Stimulated activated memory B cell treated with anti-CD40 and anti-IgM and Interleukin-4, amounts not matched to agents 10 μg/mL and 1 μg/mL and 100 μg/mL, for 72 hours (primary cell): ENCODE results near the gene CMKLR1.

Experiments used
- ATAC-seq: fragments of 150-1000 bp; cut with Tn5 transposase; 2 replicates; pipeline ENCODE4 v1.10.0; 2021
- H3K27ac Mint-ChIP-seq: one replicate; pipeline ENCODE4 v1.8.0; 2022; ENCODE audit warnings: mild to moderate bottlenecking, mixed read lengths
- H3K27me3 Mint-ChIP-seq: one replicate; pipeline ENCODE4 v1.8.0; 2022; ENCODE audit warnings: mixed read lengths
- H3K36me3 Mint-ChIP-seq: one replicate; pipeline ENCODE4 v1.8.0; 2022; ENCODE audit warnings: mixed read lengths
- H3K4me1 Mint-ChIP-seq: one replicate; pipeline ENCODE4 v1.8.0; 2022; ENCODE audit warnings: mixed read lengths
- H3K4me3 Mint-ChIP-seq: one replicate; pipeline ENCODE4 v1.8.0; 2022; ENCODE audit warnings: mild to moderate bottlenecking, moderate library complexity, mixed read lengths
- H3K9me3 Mint-ChIP-seq: one replicate; pipeline ENCODE4 v1.8.0; 2022; ENCODE audit warnings: mixed read lengths

The CMKLR1 gene

DNA sequence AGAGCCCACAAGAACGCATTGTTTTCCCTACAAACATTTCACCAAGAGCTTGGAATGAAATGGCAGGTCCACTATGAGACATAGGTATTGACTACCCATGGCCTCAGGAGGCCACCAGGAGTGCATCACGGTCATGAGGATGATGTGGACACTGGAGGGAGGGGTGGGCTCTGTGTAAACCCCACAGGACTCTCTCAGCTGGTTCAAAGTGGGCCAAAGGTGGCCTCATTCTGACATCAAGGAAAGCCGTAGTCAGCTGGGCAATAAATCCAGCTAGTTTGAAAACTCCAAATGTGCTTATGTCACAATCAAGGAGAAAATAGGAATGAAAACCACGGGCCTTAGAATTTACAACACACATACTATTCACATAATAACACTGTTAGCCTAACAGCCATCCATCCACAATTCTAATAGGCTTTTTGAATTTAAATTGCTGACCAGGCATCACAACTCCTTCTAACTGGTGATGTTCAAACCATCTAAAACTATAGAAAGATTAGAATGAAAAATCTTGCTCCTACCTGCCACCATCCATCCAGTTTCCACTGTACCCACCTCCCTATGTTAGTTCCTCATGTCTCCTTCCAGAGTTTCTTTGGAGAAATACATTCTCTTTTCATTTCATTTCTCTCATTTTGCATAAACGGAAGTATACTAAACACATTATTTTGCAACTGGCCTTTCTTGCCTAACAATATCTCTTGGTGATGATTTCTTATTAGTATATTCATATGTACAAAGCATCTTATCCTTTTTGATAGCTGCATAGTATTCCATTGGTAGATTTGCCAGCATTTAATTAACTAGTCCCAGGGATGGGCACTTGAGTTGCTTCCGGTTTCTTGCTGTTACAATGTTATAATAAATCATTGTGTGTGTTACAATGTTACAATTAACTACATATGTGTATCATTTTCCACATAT, 21.5 kb downstream of the CMKLR1 start:
- H3K27ac Mint-ChIP-seq = no peak overlapping the region
- no peak for ATAC-seq
- no peaks in the 10 kb centered on the region for H3K9me3 Mint-ChIP-seq
- peaks cover 24% of the 10 kb centered on the region for H3K27me3 Mint-ChIP-seq
- H3K36me3 Mint-ChIP-seq = no peaks in the 10 kb centered on the region
- H3K4me3 Mint-ChIP-seq = no peak overlapping the region
- H3K4me1 Mint-ChIP-seq = peaks cover 13% of the 10 kb centered on the region

DNA sequence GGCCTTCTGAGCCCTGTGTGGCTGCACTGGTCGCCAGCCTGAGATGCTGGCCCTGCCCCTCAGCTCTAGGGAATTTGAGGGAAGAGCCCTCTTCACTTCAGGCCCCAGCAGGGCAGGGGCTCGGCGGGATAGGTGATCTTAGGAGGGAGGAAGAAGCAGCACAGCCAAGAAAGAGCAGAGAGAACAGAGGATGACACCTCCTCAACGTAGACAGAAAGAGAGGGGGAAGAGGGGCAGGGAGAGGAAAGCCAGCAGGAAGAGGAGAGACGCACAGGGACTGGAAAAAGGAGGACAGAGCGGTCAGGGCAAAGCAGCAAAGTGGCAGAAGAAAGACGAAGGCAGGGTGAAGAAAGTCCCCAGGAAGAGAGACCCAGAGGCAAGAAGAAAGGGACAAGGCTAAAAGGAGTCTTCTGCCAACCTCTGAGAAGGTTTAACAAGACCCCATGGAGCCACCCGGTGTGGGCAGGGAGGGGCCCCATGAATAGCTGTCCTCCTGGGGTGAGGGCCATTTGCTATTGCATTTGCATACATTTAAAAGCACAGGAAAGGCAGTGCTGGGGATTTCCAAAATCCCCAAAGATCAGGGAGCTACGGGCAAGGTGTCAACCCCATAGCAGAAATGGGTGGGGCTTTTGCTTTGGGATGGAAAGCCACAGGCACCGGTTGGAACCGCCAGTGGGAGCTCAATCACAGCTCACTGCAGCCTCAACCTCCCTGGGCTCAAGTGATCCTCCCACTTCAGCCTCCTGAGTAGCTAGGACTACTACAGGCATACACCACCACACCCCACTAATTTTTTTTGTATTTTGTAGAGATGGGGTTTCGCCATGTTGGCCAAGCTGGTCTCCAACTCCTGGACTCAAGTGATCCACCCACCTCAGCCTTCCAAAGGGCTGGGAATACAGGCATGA, 22.7 kb downstream of the CMKLR1 start:
- Mint-ChIP-seq H3K9me3 (no peaks in the 10 kb centered on the region), H3K36me3 (no peaks in the 10 kb centered on the region), H3K4me3 (no peak overlapping the region), H3K4me1 (peaks cover 13% of the 10 kb centered on the region), H3K27me3 (peaks cover 16% of the 10 kb centered on the region), H3K27ac (no peak overlapping the region)
- ATAC-seq = no peak

DNA sequence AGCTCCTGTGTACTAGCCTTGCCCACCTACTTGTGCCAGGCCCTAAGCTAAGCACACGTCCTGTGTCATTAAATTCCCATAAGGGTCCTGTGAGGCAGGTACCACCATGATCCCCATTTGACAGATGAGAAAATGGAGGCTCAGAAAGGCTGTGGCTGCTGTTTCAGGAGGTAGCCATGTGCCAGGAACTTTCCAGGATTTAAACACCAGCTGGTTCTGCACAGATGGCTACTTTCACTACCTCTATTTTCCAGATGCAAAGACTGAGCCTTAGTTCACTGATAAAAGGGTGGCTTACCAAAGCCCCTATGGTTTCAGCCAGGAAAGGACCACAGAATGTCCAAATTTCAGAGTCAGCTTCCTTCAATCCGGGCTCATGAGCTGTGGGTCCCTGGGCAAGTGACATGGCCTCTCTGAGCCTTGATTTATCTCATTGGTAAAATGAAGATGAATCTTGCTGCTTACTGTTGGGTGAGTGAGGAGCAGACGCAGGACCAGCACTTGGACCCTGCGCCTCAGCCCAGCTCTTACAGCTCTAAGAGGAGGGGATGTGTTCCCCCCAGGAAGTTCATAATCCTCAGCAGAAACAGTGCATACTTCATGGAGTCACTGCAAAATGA, 23.5 kb downstream of the CMKLR1 start:
- Mint-ChIP-seq H3K36me3 (no peaks in the 10 kb centered on the region), H3K27me3 (peaks cover 13% of the 10 kb centered on the region), H3K9me3 (no peaks in the 10 kb centered on the region), H3K4me3 (no peak overlapping the region), H3K4me1 (peaks cover 13% of the 10 kb centered on the region), H3K27ac (no peak overlapping the region)
- ATAC-seq = no peak

DNA sequence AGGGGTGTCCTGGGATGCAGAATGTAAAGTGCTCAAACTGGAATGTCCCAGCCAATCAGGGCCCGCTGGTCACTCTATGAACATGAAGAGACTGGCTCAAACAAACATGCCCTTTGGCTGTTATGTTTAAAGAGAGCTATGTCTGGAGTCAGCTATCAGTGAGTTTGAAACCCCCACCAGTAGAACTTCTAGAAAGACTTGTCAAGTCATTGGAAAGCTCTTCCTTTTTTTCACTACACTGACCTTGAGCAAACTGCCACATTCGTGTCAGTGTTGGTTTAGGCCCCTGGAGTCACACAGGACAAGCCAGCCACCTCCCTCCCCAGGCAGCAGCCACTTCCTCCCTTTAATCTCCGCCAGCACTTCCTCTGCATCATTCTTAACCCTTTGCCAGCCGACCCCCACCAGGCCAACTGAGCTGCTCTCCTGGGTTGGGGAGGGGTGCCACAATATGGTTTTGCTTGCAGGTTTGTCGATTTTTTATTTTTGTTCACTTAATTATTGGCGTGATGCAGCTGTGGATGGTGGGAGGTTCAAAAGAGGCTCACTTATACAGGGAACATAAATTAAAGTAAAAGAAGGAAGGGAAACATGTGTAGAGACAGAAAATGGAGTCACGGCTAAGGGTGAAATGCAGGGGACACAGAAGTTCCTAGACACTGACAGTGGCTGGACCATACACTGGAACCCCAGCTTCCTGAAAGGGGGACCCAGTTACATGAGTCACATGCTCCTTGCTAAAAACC, 25.3 kb downstream of the CMKLR1 start:
- H3K27ac Mint-ChIP-seq = no peak overlapping the region
- H3K9me3 Mint-ChIP-seq = no peaks in the 10 kb centered on the region
- no peaks in the 10 kb centered on the region for H3K36me3 Mint-ChIP-seq
- peaks cover 25% of the 10 kb centered on the region for H3K27me3 Mint-ChIP-seq
- H3K4me3 Mint-ChIP-seq = no peak overlapping the region
- peaks cover 19% of the 10 kb centered on the region for H3K4me1 Mint-ChIP-seq
- ATAC-seq = no peak

DNA sequence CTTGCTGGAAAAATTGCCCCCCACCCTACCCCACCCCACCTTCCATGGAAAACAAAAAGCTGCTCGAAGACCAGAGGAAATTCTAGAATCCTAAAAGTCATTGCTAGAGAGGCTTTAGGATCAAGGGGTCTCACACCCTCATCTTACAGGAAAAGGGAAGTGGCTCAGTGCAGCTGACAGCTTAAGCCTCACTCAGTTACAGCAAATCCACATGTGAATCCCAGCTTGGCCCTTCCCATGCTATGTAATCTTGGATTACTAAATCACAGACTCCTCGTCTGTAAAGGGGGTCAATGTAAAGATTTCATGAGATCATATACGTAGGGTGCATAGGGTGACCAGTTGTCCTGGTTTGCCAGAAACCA, 25.9 kb downstream of the CMKLR1 start:
- Mint-ChIP-seq H3K27me3 (peaks cover 31% of the 10 kb centered on the region), H3K9me3 (no peaks in the 10 kb centered on the region), H3K4me3 (no peak overlapping the region), H3K27ac (no peak overlapping the region), H3K36me3 (no peaks in the 10 kb centered on the region), H3K4me1 (peaks cover 19% of the 10 kb centered on the region)
- ATAC-seq = no peak

DNA sequence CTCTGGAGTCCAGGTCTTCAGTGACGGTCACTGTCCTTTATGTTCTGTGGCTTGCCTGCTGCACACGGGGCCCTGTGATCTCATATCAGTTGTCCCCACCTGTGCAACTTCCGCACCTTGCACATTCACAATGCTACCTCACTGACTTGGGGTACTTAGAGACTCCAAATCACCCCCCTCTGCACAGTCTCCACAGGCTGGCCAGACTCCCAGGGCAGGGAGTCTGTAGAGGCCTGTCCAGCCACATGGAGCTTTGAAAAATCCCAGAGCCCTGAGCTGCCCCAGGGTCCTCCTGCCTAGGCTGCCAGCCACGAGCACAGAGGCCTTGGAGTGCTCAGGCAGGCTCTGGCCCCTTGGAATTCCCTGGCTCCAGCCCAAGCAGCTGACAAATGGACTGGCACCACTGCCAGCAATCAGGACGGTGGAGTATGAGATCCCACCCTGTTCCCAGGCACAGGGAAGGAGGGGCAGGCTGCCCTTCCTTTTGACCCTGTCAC, 26.4 kb downstream of the CMKLR1 start:
- ATAC-seq = no peak
- H3K4me3 Mint-ChIP-seq = no peak overlapping the region
- peaks cover 34% of the 10 kb centered on the region for H3K27me3 Mint-ChIP-seq
- no peaks in the 10 kb centered on the region for H3K36me3 Mint-ChIP-seq
- H3K9me3 Mint-ChIP-seq = no peaks in the 10 kb centered on the region
- peaks cover 19% of the 10 kb centered on the region for H3K4me1 Mint-ChIP-seq
- H3K27ac Mint-ChIP-seq = no peak overlapping the region

DNA sequence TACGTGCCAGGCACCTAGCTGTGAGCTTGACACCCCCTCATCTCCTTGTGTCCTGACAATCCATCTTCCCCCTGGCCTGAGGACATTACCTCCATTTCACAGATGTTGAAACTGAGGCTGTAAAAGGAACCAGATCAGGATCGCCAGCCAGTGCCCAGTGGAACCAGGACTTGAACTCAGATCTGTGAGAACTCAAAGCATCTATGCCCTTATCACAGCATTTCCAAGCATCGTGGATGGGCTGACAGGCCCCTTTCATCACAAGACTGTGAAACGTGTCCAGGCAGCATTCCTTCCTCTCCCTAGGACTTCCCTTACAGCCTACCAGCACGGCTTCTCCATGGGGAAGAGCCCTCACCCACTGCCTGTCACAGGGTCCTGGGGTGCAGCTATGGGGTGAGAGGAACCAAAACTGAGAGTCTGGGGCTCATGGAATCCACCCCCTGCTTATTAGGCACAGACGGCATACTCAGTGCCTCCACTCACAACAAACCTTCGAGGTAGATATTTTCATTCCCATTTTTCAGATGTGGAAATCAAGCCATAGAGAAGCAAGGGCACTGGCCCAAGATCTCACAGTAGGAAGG, 26.9 kb downstream of the CMKLR1 start:
- Mint-ChIP-seq H3K27ac (no peak overlapping the region), H3K4me3 (no peak overlapping the region), H3K27me3 (peaks cover 36% of the 10 kb centered on the region), H3K9me3 (no peaks in the 10 kb centered on the region), H3K36me3 (no peaks in the 10 kb centered on the region), H3K4me1 (peaks cover 19% of the 10 kb centered on the region)
- ATAC-seq = no peak

DNA sequence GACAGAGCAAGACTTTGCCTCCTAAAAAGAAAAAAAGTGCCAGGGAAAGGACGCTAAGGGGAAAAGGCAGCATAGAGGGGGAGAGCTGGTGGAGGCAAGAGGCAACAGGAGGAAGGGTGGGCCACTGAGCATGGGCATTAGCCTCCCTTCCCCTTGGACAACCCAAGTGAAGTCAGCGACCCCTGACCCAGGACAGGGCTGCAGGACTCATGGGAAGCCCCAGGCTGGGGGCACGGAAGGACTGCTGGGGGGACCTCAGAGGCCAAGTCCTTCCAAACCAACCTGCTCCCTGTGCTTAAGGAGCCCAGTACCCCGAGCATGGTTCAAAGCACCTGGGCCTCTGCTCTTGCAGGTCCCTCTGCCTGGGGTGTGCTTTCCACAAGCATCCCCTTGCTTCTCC, 27.5 kb downstream of the CMKLR1 start:
- peaks cover 19% of the 10 kb centered on the region for H3K4me1 Mint-ChIP-seq
- no peak for ATAC-seq
- no peaks in the 10 kb centered on the region for H3K9me3 Mint-ChIP-seq
- H3K27ac Mint-ChIP-seq = no peak overlapping the region
- H3K36me3 Mint-ChIP-seq = no peaks in the 10 kb centered on the region
- peaks cover 40% of the 10 kb centered on the region for H3K27me3 Mint-ChIP-seq
- H3K4me3 Mint-ChIP-seq = no peak overlapping the region

DNA sequence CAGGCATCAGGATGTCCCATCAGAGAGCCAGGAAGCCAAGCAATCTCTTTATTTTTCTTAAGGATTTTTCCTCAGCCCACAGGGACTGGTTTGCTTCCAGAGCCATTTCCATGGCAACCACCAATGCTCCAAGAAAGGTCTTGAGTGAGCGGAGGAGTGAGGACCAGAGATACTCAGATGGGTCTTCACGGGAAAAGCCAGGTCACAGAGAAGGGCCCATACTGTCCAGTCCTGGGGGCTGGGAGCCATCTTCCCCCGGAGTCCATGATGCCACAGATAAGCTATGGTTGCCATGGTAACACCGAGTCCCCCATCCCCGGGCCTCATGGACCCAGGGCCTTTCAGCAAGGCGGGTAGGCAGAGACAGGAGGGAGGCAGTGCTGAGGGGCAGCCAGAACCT, 28.6 kb downstream of the CMKLR1 start:
- H3K4me1 Mint-ChIP-seq = peaks cover 13% of the 10 kb centered on the region

DNA sequence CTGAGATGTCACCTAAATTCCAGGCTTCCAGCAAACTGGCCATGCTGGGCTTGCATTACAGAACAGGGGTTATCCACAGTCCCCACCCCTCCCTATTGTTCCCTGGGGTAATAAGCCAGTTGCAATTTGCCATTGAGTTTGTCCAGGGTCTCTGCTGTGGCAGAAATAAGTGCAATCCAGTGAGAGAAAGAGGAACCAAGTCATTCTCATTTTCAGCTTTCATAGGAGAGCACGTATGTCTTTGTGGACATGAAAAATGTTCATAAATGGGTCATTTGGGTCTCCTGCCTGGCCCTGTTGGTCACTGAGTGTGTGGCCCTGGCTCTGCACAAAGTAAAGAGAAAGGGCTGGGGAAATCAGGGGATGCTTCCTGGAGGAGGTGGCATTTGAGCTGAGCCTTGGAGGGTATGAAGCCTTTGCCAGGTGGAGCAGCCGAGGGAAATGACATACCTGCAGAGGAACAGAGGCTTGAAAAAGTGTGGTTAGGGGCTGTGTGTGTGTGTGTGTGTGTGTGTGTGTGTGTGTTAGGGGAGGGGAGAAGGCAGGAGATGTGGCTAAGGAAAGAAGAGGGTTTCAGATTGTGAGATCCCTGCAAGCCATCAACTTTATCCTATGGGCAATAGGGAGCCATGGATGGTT, 29.3 kb downstream of the CMKLR1 start:
- Mint-ChIP-seq H3K27ac (no peak overlapping the region), H3K9me3 (no peaks in the 10 kb centered on the region), H3K4me3 (no peak overlapping the region), H3K36me3 (no peaks in the 10 kb centered on the region), H3K27me3 (peaks cover 47% of the 10 kb centered on the region), H3K4me1 (peaks cover 13% of the 10 kb centered on the region)
- no peak for ATAC-seq

More for the DNA sequence above, 28.6 kb downstream of the CMKLR1 start:
- no peak for ATAC-seq
- no peaks in the 10 kb centered on the region for H3K36me3 Mint-ChIP-seq
- no peak overlapping the region for H3K4me3 Mint-ChIP-seq
- no peak overlapping the region for H3K27ac Mint-ChIP-seq
- H3K9me3 Mint-ChIP-seq = no peaks in the 10 kb centered on the region
- peaks cover 40% of the 10 kb centered on the region for H3K27me3 Mint-ChIP-seq

DNA sequence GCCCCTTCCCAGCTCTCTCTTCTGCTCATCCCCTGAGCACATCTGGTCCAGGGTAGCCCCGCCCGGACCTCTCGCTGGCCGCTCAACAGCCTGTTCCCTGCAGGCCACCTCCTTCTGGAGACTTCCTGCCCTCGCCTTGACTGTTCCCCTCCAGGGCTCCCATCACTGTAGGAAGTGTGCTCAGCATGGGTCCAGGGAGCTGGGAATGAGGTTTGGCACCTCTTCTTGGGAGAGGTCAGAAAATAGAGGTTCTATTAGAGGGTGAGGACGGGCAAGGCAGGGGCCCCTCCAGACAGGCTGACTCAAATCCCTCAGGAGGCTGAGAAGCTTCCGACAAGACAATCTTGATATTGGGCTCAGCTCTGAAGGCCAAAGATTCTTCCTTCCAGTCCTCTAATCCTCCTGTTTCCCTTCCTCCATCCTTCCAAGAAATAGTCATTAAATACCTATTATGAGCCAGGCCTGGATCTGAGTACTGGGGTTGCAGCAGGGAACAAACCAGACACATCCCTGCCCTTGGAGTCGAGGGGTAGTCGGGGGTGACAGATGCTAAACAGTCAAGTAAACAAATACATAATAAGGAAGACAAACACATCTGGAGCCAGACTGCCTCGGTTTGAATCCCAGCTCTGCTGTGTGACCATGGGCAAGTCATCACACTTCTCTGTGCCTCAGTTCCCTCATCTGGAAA, 30.6 kb downstream of the CMKLR1 start:
- no peak for ATAC-seq
- no peak overlapping the region for H3K4me3 Mint-ChIP-seq
- H3K27ac Mint-ChIP-seq = no peak overlapping the region
- H3K36me3 Mint-ChIP-seq = no peaks in the 10 kb centered on the region
- H3K4me1 Mint-ChIP-seq = peaks cover 6% of the 10 kb centered on the region
- H3K27me3 Mint-ChIP-seq = peaks cover 59% of the 10 kb centered on the region
- H3K9me3 Mint-ChIP-seq = no peaks in the 10 kb centered on the region

DNA sequence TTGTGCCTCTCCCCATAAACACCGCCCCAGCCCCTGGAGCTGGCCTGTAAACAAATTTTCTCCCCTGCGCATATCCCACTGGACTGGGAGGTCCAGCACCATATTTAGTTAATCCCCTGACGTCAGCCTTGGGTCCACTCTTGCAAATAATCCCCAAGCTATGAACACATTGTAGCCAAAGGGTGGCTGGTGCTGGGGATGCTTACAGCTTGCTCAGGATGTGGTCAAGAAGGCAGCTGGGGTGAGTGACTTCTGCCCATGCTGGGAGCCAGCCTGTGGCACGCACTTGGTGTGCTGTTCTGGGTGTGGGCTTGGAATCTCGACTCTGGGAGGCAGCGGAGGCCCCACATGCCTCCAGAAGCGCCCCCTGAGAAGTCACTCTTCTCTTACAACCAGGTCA, 32.1 kb downstream of the CMKLR1 start:
- peaks cover 6% of the 10 kb centered on the region for H3K4me1 Mint-ChIP-seq
- no peak overlapping the region for H3K4me3 Mint-ChIP-seq
- H3K36me3 Mint-ChIP-seq = no peaks in the 10 kb centered on the region
- no peaks in the 10 kb centered on the region for H3K9me3 Mint-ChIP-seq
- H3K27ac Mint-ChIP-seq = no peak overlapping the region
- ATAC-seq = no peak
- peaks cover 66% of the 10 kb centered on the region for H3K27me3 Mint-ChIP-seq

DNA sequence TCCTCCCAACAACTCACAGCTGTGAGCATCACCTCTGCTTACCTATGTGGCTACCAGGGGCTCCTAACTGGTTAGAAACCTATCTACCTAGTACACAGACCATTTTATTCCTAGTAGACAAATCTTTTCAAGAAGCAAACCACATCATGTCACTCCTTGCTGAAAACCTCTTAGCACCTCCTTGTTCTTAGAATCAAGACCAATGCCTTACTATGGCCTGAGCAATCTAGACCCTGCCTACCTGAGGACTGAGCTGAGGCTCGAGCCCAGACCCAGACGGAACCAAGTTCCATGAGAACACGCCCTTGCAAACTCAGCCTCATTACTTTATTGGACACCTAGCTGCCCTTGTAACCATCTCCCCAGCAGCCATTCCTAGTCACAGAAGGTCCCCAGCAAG, 32.6 kb downstream of the CMKLR1 start:
- peaks cover 6% of the 10 kb centered on the region for H3K4me1 Mint-ChIP-seq
- peaks cover 71% of the 10 kb centered on the region for H3K27me3 Mint-ChIP-seq
- H3K27ac Mint-ChIP-seq = no peak overlapping the region
- H3K9me3 Mint-ChIP-seq = no peaks in the 10 kb centered on the region
- no peak overlapping the region for H3K4me3 Mint-ChIP-seq
- no peaks in the 10 kb centered on the region for H3K36me3 Mint-ChIP-seq
- ATAC-seq = no peak
